Stimulated activated naive CD8-positive, alpha-beta T cell treated with anti-CD3 and anti-CD28 coated beads, Interleukin-15, Interleukin-2, amounts not matched to agents 100 U/mL and 50 U/mL, for 24 hours (primary cell): ENCODE measurements around the gene UBR3.
"Not testable (repeated sequence)": the region's sequence is repeated elsewhere in the genome, so short reads cannot be mapped to it uniquely, and the experiment has no call there.

ENCODE experiments used
- ATAC-seq: fragments of 150-1000 bp; cut with Tn5 transposase; one replicate; pipeline ENCODE4 v1.10.0; 2021
- DNase-seq: peaks from one replicate; pipeline ENCODE4 v3.0.0; 2021

UBR3 gene

GRCh38 chr2:170115501-170116229 is 288.4 kb downstream of the UBR3 start:
- ATAC-seq (no peak), DNase-seq (no peak)

GRCh38 chr2:170118641-170119040 is 291.4 kb downstream of the UBR3 start:
- ATAC-seq (no peak), DNase-seq (no peak)

- DNase-seq, ATAC-seq: not testable (repeated sequence)
Observed at GRCh38 chr2:170119326-170119725, 292.1 kb downstream of the UBR3 start.

- ATAC-seq, result no peak
- DNase-seq, result no peak
Observed at GRCh38 chr2:170121689-170122088, 294.4 kb downstream of the UBR3 start.

- DNase-seq (no peak), ATAC-seq (no peak)
Observed at GRCh38 chr2:170122883-170123547, 295.8 kb downstream of the UBR3 start.

- DNase-seq (no peak), ATAC-seq (no peak)
Observed at GRCh38 chr2:170123593-170123992, 296.3 kb downstream of the UBR3 start.

GRCh38 chr2:170126138-170126728 is 299.0 kb downstream of the UBR3 start:
- not testable (repeated sequence) for DNase-seq, ATAC-seq
